HepG2 (cell line): ENCODE measurements around the gene POLR1E. TPM values are rescaled to one million over a fixed set of nuclear protein-coding genes. Genes with fewer than 3 reads are reported as not detected.
A peak's percentile ranks its signal among the peaks of the same experiment; 100 is the strongest.

Experiments
- AFF4 ChIP-seq: sonication (generic); formaldehyde crosslinking; IDR thresholded peaks from 2 replicates; pipeline ENCODE4 v1.4.0; 2020; ENCODE audit warnings: missing genetic modification reagents
- ATM ChIP-seq: fragments of 450-650 bp; IDR thresholded peaks from 2 replicates; pipeline ENCODE4 v1.7.1; 2017; ENCODE audit warnings: mild to moderate bottlenecking, borderline replicate concordance
- ETS1 ChIP-seq: sonication (generic); formaldehyde crosslinking; IDR thresholded peaks from 2 replicates; pipeline ENCODE4 v1.4.0; 2020; ENCODE audit warnings: missing genetic modification reagents
- FOXO4 ChIP-seq: sonication (generic); formaldehyde crosslinking; conservative IDR thresholded peaks from 2 replicates; pipeline ENCODE4 v1.8.1; 2023; ENCODE audit warnings: missing genetic modification reagents
- GPN1 ChIP-seq: sonication (generic); formaldehyde crosslinking; IDR thresholded peaks from 2 replicates; pipeline ENCODE4 v1.5.1; 2020; ENCODE audit warnings: missing genetic modification reagents, borderline replicate concordance
- GTF3A ChIP-seq: sonication (generic); formaldehyde crosslinking; conservative IDR thresholded peaks from 2 replicates; pipeline ENCODE4 v1.4.0; 2020; ENCODE audit warnings: mild to moderate bottlenecking, missing genetic modification reagents
- HOMEZ ChIP-seq: IDR thresholded peaks from 2 replicates; pipeline ENCODE4 v1.6.1; 2016; ENCODE audit warnings: low read depth
- MBD4 ChIP-seq: IDR thresholded peaks from 2 replicates; pipeline ENCODE4 v1.6.1; 2012; ENCODE audit warnings: low read length, inconsistent platforms, borderline replicate concordance
- NCOA2 ChIP-seq: sonication (generic); formaldehyde crosslinking; IDR thresholded peaks from 2 replicates; pipeline ENCODE4 v1.8.0; 2022; ENCODE audit warnings: inconsistent platforms
- PLRG1 ChIP-seq: fragments of 450-650 bp; conservative IDR thresholded peaks from 2 replicates; pipeline ENCODE4 v1.6.1; 2016
- SATB2 ChIP-seq: sonication (generic); formaldehyde crosslinking; IDR thresholded peaks from 2 replicates; pipeline ENCODE4 v1.5.0; 2020; ENCODE audit warnings: missing genetic modification reagents
- ZBTB25 ChIP-seq: IDR thresholded peaks from 2 replicates; pipeline ENCODE4 v1.6.1; 2018; ENCODE audit warnings: missing genetic modification reagents
- ZFP91 ChIP-seq: sonication (generic); formaldehyde crosslinking; IDR thresholded peaks from 2 replicates; pipeline ENCODE4 v1.9.0; 2022; ENCODE audit warnings: missing genetic modification reagents, mild to moderate bottlenecking, borderline replicate concordance
- ZNF543 ChIP-seq: sonication (generic); formaldehyde crosslinking; IDR thresholded peaks from 2 replicates; pipeline ENCODE4 v1.4.0; 2020; ENCODE audit warnings: mild to moderate bottlenecking, missing genetic modification reagents
- ZNF770 ChIP-seq: sonication (generic); formaldehyde crosslinking; IDR thresholded peaks from 2 replicates; pipeline ENCODE4 v1.5.0; 2020; ENCODE audit warnings: mild to moderate bottlenecking, missing genetic modification reagents
- polyA plus RNA-seq, 8 experiments: library from polyadenylated mRNA; depleted of rRNA in 3 of 8; stranded (reverse) in 7 of 8; unstranded in 1 of 8; fragments of >200 nt; fragmentation: Illumina TruSeq in 4 of 8; extraction: Trizol in 4 of 8; gene quantifications; 2 replicates each; pipeline versions ENCODE4 v1.2.1 to v1.2.3, GENCODE V29; 2011 to 2016; ENCODE audit warnings: low read depth in 4 of 8, missing spikeins in 1 of 8, mixed read lengths in 1 of 8; ENCODE audit not compliant: insufficient read depth in 1 of 8
- total RNA-seq, 5 experiments: library from RNA; depleted of rRNA; stranded (reverse); fragments of >200 nt; fragmentation: Illumina TruSeq; extraction: Trizol; gene quantifications; 2 replicates each; pipeline ENCODE4 v1.2.3, GENCODE V29; 2016; ENCODE audit warnings: low read depth in 1 of 5

The POLR1E gene
- total and polyA plus RNA-seq, 2 of the 13 experiments (the other 11 are each of a cell fraction or from before 2014, with no cell fraction given), result 23.0 to 37.8 TPM

GRCh38 chr9:37511016-37512010 lies 25.6 kb downstream of the POLR1E start (continued):
- TF ChIP-seq ETS1 (no peak), SATB2 (CRISPR knock-in tag) (no peak), ZBTB25 (CRISPR knock-in tag) (no peak), MBD4 (no peak), ATM (no peak), FOXO4 (CRISPR knock-in tag) (no peak), AFF4 (CRISPR knock-in tag) (no peak), ZNF543 (CRISPR knock-in tag) (no peak), PLRG1 (no peak), GPN1 (CRISPR knock-in tag) (no peak), GTF3A (CRISPR knock-in tag) (no peak), NCOA2 (CRISPR knock-in tag) (no peak), ZNF770 (CRISPR knock-in tag) (no peak), ZFP91 (CRISPR knock-in tag) (peak; percentile 21; the same call in 1 of the 2 replicates), HOMEZ (CRISPR knock-in tag) (no peak)
